ENCODE measurements around the gene CDC42BPA.
"Not testable (repeated sequence)": the region's sequence is repeated elsewhere in the genome, so short reads cannot be mapped to it uniquely, and the experiment has no call there.

The CDC42BPA gene

DNA sequence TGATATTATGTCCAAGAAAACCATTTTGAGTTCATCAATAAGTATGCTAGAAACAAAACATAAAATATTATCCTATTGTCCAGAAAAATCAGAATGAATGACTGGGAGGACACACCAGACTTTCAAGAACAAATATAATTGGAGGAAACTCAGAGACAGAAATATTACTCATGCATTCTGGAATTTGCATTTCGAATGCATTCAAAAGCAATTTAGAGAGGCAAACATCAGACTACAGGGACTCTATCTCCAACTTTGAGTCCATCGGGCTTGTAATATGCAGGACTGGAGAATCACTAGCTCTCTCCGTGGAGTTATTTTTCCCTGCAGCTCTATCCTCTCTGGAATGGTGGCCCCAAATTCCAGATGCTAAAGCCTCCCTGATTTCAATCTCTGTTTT is 161.8 kb downstream of the CDC42BPA start:
- TF ChIP-seq, protein P1, sequence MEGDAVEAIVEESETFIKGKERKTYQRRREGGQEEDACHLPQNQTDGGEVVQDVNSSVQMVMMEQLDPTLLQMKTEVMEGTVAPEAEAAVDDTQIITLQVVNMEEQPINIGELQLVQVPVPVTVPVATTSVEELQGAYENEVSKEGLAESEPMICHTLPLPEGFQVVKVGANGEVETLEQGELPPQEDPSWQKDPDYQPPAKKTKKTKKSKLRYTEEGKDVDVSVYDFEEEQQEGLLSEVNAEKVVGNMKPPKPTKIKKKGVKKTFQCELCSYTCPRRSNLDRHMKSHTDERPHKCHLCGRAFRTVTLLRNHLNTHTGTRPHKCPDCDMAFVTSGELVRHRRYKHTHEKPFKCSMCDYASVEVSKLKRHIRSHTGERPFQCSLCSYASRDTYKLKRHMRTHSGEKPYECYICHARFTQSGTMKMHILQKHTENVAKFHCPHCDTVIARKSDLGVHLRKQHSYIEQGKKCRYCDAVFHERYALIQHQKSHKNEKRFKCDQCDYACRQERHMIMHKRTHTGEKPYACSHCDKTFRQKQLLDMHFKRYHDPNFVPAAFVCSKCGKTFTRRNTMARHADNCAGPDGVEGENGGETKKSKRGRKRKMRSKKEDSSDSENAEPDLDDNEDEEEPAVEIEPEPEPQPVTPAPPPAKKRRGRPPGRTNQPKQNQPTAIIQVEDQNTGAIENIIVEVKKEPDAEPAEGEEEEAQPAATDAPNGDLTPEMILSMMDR (conservative IDR thresholded peaks at IDR 0.05; ENCODE audit: low read depth, low read length): no peak
- no peak overlapping the region for H3K4me3 ChIP-seq (ENCODE audit: low read length)
- DNase-seq (ENCODE audit: low read depth): no peak

GRCh38 chr1:227155688-227156087 is 162.6 kb downstream of the CDC42BPA start:
- no peak overlapping the region for H3K4me3 ChIP-seq (ENCODE audit: low read length)
- DNase-seq (ENCODE audit: low read depth): no peak
- TF ChIP-seq, protein P1 (conservative IDR thresholded peaks at IDR 0.05; ENCODE audit: low read depth, low read length): no peak

DNA sequence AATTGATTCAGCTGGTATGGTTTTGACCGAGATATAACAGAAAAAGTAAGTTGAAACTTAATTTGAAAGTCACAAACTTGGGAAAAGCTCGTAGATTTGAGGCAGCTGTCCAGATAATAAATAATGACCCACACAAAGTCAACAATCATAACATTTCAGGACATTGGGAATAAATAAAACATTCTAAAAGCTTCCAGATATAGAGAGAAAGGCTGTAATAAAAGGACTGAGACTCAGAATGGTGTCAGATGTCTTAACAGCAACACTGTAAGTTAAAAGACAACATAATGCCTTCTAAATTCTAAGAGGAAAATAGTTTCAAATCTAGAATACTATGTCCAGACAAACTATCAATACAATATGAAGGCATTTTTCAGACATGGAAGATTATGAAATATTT is 163.3 kb downstream of the CDC42BPA start:
- TF ChIP-seq, protein P1 (conservative IDR thresholded peaks at IDR 0.05; ENCODE audit: low read depth, low read length): no peak
- no peak for DNase-seq (ENCODE audit: low read depth)
- no peak overlapping the region for H3K4me3 ChIP-seq (ENCODE audit: low read length)

- DNase-seq (ENCODE audit: low read depth): no peak
- TF ChIP-seq, protein P1 (conservative IDR thresholded peaks at IDR 0.05; ENCODE audit: low read depth, low read length): no peak
- no peak overlapping the region for H3K4me3 ChIP-seq (ENCODE audit: low read length)
These were observed 165.8 kb downstream of the CDC42BPA start for GRCh38 chr1:227152525-227152924.

DNA sequence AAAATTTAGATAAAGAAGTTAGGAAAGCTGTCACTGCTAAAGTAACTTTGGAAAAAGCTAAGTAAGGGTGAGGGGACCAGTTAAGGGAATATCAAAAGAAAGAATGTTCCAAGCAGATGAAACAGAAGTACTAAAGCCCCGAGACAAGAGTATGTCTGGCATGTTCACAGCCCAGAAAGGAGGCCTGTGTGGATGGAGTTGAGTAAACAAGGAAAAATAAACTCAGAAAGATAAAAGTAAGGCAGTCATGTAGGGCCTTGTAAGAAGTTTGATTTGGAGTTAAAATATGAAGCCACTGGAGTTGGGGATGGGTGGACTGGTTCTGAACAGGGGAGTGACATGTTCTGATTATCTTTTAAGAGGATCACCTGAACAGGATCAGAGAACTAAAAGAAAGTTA is 177.9 kb downstream of the CDC42BPA start:
- DNase-seq (ENCODE audit: low read depth): no peak

GRCh38 chr1:227136210-227136820 is 182.0 kb downstream of the CDC42BPA start:
- TF ChIP-seq, protein P1 (conservative IDR thresholded peaks at IDR 0.05; ENCODE audit: low read depth, low read length): no peak
- H3K4me3 ChIP-seq (ENCODE audit: low read length): no peak overlapping the region
- DNase-seq (ENCODE audit: low read depth): no peak

More for the DNA sequence above, 177.9 kb downstream of the CDC42BPA start:
- no peak overlapping the region for H3K4me3 ChIP-seq (ENCODE audit: low read length)
- TF ChIP-seq, protein P1 (conservative IDR thresholded peaks at IDR 0.05; ENCODE audit: low read depth, low read length): no peak

GRCh38 chr1:227134686-227135314 is 183.5 kb downstream of the CDC42BPA start:
- DNase-seq (ENCODE audit: low read depth): no peak
- no peak overlapping the region for H3K4me3 ChIP-seq (ENCODE audit: low read length)

GRCh38 chr1:227132695-227133094 is 185.6 kb downstream of the CDC42BPA start:
- not testable (repeated sequence) for H3K4me3 ChIP-seq (ENCODE audit: low read length); DNase-seq (ENCODE audit: low read depth)

More at GRCh38 chr1:227134686-227135314, 183.5 kb downstream of the CDC42BPA start:
- TF ChIP-seq, protein P1 (conservative IDR thresholded peaks at IDR 0.05; ENCODE audit: low read depth, low read length): no peak

All from retinal pigment epithelial cell (primary cell).